Fibroblast of pulmonary artery (primary cell): ENCODE results near the gene PKP1.

Experiments used
- DNase-seq: peaks from one replicate; pipeline ENCODE4 v3.0.0-alpha.2; 2010; ENCODE audit warnings: low read depth
- H3K4me3 ChIP-seq: replicated peaks from 2 replicates; pipeline ENCODE4 v1.5.1; 2011; ENCODE audit warnings: low read depth, mild to moderate bottlenecking, control low read depth, low read length, moderate library complexity
- TF ChIP-seq, protein P1 (sequence below): IDR thresholded peaks from 2 replicates; pipeline ENCODE4 v1.5.1; 2011; ENCODE audit warnings: mild to moderate bottlenecking, control low read depth, low read length, inconsistent platforms; ENCODE audit errors: missing control alignments

PKP1 gene

DNA sequence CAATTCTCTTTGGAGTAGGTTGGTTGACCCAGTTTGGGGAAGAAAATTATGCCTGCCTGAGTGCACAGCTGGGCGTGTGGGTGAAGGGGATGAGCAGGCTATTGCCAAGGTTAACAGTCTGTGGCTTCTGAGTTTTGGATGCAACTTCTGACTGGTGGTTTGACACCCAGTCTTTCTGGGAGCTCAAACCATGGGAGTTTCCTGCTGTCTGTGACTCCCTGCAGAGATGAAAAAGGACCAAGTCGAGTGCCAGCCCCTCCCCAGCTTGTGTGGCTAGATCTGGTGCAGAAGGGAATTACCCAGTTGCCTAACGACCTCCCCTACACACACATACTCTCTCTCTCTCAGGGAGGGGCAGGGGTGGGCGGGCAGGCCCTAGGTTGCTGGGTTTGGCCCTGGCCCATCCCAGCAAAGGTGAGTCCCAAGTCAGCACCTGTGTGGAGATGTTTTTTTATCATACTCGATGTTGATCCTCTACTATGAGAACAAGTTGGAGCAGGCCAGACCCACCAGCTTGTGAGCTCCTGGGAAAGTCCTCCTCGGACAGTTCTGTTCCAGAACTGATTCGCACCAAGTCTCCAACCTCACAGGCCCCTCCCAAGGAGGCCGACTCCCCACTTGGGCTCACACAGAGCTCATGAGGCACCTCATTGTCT is 28.2 kb downstream of the PKP1 start:
- DNase-seq, result no peak
- TF ChIP-seq, protein P1, sequence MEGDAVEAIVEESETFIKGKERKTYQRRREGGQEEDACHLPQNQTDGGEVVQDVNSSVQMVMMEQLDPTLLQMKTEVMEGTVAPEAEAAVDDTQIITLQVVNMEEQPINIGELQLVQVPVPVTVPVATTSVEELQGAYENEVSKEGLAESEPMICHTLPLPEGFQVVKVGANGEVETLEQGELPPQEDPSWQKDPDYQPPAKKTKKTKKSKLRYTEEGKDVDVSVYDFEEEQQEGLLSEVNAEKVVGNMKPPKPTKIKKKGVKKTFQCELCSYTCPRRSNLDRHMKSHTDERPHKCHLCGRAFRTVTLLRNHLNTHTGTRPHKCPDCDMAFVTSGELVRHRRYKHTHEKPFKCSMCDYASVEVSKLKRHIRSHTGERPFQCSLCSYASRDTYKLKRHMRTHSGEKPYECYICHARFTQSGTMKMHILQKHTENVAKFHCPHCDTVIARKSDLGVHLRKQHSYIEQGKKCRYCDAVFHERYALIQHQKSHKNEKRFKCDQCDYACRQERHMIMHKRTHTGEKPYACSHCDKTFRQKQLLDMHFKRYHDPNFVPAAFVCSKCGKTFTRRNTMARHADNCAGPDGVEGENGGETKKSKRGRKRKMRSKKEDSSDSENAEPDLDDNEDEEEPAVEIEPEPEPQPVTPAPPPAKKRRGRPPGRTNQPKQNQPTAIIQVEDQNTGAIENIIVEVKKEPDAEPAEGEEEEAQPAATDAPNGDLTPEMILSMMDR, result no peak
- H3K4me3 ChIP-seq, result no peak overlapping the region

DNA sequence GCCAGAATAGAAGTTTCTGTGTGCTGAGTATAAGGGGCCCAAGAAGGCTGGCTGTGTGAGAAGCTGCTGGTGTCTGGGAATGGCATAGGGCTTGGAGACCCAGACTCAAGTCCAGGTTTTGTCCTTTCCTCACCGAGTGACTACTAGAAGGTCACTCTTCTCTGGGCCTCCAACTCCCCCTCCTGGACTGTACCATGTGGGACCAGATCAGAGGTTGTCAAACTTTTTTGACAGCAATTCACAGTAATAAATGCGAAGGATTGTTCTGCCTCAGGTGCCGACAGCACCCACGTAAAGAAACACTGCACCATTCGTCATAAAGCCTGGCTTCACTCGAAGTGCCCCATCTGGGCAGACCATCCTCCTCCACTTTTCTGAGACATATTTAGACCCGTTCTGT is 29.0 kb downstream of the PKP1 start:
- no peak for DNase-seq
- H3K4me3 ChIP-seq, result no peak overlapping the region
- TF ChIP-seq, protein P1, result no peak

DNA sequence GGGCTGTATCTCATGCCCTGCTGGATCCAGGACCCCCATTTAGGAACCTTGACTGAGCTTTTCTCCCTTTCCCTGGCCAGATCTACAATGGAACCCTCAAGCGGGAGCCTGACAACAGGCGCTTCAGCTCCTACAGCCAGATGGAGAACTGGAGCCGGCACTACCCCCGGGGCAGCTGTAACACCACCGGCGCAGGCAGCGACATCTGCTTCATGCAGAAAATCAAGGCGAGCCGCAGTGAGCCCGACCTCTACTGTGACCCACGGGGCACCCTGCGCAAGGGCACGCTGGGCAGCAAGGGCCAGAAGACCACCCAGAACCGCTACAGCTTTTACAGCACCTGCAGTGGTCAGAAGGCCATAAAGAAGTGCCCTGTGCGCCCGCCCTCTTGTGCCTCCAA is 29.8 kb downstream of the PKP1 start:
- no peak for DNase-seq
- TF ChIP-seq, protein P1, result no peak
- no peak overlapping the region for H3K4me3 ChIP-seq

DNA sequence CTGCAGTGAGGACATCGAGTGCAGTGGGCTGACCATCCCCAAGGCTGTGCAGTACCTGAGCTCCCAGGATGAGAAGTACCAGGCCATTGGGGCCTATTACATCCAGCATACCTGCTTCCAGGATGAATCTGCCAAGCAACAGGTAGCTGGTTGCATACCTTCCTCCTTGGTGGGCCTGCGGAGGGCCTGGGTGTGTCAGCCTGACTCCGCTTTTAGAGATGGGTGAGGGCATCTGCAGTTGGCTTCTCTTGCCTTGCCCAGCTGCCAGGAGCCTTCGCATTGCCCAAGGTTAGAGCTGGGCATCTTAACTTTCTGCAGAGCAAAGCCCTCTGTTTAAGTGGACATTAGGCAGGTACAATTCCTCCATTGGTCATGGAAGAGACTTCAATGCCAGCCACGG is 33.2 kb downstream of the PKP1 start:
- TF ChIP-seq, protein P1, result no peak
- no peak overlapping the region for H3K4me3 ChIP-seq
- no peak for DNase-seq

DNA sequence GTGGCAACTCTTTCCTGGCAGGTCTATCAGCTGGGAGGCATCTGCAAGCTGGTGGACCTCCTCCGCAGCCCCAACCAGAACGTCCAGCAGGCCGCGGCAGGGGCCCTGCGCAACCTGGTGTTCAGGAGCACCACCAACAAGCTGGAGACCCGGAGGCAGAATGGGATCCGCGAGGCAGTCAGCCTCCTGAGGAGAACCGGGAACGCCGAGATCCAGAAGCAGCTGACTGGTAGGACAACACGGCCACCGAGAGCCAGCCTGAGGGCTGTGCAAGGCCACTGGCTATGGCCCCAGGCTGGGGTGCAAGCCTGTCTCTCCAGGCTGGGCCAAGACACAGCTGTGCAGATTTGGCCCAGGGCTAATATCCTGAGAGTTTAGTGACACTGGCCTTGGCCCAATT is 34.2 kb downstream of the PKP1 start:
- no peak for DNase-seq
- H3K4me3 ChIP-seq, result no peak overlapping the region
- TF ChIP-seq, protein P1, result no peak

DNA sequence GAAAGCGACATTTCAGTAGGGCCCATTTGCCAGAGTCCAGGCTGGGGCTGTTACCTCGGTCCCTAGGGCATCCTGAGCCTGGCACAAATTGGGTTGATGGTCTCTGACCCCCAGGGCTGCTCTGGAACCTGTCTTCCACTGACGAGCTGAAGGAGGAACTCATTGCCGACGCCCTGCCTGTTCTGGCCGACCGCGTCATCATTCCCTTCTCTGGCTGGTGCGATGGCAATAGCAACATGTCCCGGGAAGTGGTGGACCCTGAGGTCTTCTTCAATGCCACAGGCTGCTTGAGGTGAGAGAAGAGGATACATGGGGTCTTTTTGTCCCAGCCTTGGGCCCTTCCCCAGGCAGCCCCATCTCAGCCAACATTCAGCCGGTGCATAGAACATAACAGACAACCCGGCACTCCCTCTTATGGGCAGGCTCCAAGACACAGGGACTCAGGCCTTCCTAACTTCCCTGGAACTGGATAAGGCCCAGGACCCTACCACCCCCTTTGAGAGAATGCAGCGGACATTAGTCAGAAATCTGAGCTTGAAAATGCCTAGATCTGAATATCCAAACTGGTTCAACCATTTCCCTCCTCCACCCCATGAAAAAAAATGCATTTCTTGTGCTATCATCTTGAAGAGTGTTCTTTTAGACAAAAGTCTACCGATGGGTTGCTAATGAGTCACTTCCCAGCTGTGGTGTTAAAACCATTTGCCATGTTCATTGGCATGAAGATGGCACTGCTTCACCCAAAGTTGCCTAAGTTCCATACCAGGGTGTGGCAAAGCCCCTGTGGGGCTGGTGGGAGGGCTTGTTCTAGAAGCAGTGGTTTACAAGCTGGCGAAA is 35.4 kb downstream of the PKP1 start:
- no peak for DNase-seq
- no peak overlapping the region for H3K4me3 ChIP-seq
- TF ChIP-seq, protein P1, result no peak
